ENCODE measurements around the gene APC2.

- TF ChIP-seq, protein P1, sequence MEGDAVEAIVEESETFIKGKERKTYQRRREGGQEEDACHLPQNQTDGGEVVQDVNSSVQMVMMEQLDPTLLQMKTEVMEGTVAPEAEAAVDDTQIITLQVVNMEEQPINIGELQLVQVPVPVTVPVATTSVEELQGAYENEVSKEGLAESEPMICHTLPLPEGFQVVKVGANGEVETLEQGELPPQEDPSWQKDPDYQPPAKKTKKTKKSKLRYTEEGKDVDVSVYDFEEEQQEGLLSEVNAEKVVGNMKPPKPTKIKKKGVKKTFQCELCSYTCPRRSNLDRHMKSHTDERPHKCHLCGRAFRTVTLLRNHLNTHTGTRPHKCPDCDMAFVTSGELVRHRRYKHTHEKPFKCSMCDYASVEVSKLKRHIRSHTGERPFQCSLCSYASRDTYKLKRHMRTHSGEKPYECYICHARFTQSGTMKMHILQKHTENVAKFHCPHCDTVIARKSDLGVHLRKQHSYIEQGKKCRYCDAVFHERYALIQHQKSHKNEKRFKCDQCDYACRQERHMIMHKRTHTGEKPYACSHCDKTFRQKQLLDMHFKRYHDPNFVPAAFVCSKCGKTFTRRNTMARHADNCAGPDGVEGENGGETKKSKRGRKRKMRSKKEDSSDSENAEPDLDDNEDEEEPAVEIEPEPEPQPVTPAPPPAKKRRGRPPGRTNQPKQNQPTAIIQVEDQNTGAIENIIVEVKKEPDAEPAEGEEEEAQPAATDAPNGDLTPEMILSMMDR (IDR thresholded peaks at IDR 0.05): no peak
- TF ChIP-seq CREB1 (CRISPR knock-in tag; IDR thresholded peaks at IDR 0.05) (no peak), CREM (CRISPR knock-in tag; IDR thresholded peaks at IDR 0.05) (no peak), NFE2L1 (CRISPR knock-in tag; IDR thresholded peaks at IDR 0.05) (no peak), GABPB1 (CRISPR knock-in tag; IDR thresholded peaks at IDR 0.05) (no peak), MAX (CRISPR knock-in tag; IDR thresholded peaks at IDR 0.05) (no peak), PREB (CRISPR knock-in tag; IDR thresholded peaks at IDR 0.05; ENCODE audit: borderline replicate concordance) (no peak), ZNF121 (CRISPR knock-in tag; IDR thresholded peaks at IDR 0.05) (no peak)
- TF ChIP-seq, protein P2, sequence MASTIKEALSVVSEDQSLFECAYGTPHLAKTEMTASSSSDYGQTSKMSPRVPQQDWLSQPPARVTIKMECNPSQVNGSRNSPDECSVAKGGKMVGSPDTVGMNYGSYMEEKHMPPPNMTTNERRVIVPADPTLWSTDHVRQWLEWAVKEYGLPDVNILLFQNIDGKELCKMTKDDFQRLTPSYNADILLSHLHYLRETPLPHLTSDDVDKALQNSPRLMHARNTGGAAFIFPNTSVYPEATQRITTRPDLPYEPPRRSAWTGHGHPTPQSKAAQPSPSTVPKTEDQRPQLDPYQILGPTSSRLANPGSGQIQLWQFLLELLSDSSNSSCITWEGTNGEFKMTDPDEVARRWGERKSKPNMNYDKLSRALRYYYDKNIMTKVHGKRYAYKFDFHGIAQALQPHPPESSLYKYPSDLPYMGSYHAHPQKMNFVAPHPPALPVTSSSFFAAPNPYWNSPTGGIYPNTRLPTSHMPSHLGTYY (CRISPR knock-in tag; IDR thresholded peaks at IDR 0.05): no peak
These were observed 54.2 kb downstream of the APC2 start for GRCh38 chr19:1503925-1504773.

Measured in WTC11 (cell line).